K562 (cell line): ENCODE measurements around the gene PTGES3L. TPM values are rescaled to one million over a fixed set of nuclear protein-coding genes. Genes with fewer than 3 reads are reported as not detected.

ENCODE experiments used
- ATAC-seq: fragments of 200-7000 bp; cut with Tn5 transposase; 3 replicates; pipeline ENCODE4 v1.9.1; 2020; ENCODE audit warnings: moderate library complexity
- BruUV-seq: library from RNA; stranded (reverse); fragments of 400-500 nt; replicated peaks from 2 replicates; lab custom pipeline; 2021; lab: Mats Ljungman, UMichigan
- CTCF ChIA-PET: fragments of 300-600 bp; formaldehyde crosslinking; extraction: SDS; loops from one replicate; lab custom pipeline; 2021; ENCODE audit warnings: low intra/inter-chr PET ratio; lab: Yijun Ruan, JAX
- POLR2A ChIA-PET: fragments of 300-600, 350-650 bp; sonication (Branson Sonifier 250); formaldehyde crosslinking; extraction: SDS; loops from one replicate; lab custom pipeline; 2021; ENCODE audit warnings: antibody characterized with exemption, inconsistent platforms; lab: Yijun Ruan, JAX
- DNase-seq, 4 experiments: peaks; one replicate each; pipeline versions ENCODE4 v3.0.0 to v3.0.0-alpha.2; 2011 to 2018; ENCODE audit warnings: low spot score in 3 of 4, mixed read lengths in 3 of 4; ENCODE audit errors: extremely low read depth in 1 of 4
- FAIRE-seq: peaks from 2 replicates; lab custom pipeline; 2011; peaks lifted over from hg19 to GRCh38; lab: Jason Lieb, UNC
- H2AFZ ChIP-seq: 2 replicates; pipeline ENCODE4 v1.6.0; 2011; ENCODE audit warnings: low read depth, low read length, control low read depth, inconsistent platforms
- H3K27ac ChIP-seq: fragments of 200-600 bp; 3 replicates; pipeline ENCODE4 v1.8.0; 2011; ENCODE audit warnings: low read depth, mild to moderate bottlenecking, control low read depth, inconsistent platforms, low read length, moderate library complexity, mixed read lengths; ENCODE audit errors: extremely low read depth
- H3K27me3 ChIP-seq, 2 experiments: fragments of 300-600 bp in 1 of 2; 2 replicates in 1 of 2; 3 replicates in 1 of 2; pipeline versions ENCODE4 v1.6.0 to v1.8.0; 2011; ENCODE audit warnings: inconsistent platforms in 2 of 2, low read length in 2 of 2, mild to moderate bottlenecking in 1 of 2, mixed read lengths in 1 of 2, moderate library complexity in 1 of 2; ENCODE audit not compliant: control insufficient read depth in 2 of 2, insufficient read depth in 2 of 2
- H3K36me3 ChIP-seq: fragments of 300-600 bp; 3 replicates; pipeline ENCODE4 v1.8.0; 2011; ENCODE audit warnings: mild to moderate bottlenecking, low read length, inconsistent platforms; ENCODE audit not compliant: control insufficient read depth, insufficient read depth
- H3K4me1 ChIP-seq, 2 experiments: fragments of 200-600 bp in 1 of 2; replicated peaks in 1 of 2; 2 replicates in 1 of 2; 3 replicates in 1 of 2; pipeline versions ENCODE4 v1.5.1 to v1.8.0; 2011; ENCODE audit warnings: inconsistent platforms in 2 of 2, low read length in 2 of 2, mild to moderate bottlenecking in 1 of 2, mixed read lengths in 1 of 2, moderate library complexity in 1 of 2; ENCODE audit not compliant: control insufficient read depth in 2 of 2, insufficient read depth in 2 of 2
- H3K4me2 ChIP-seq: 2 replicates; pipeline ENCODE4 v1.6.1; 2011; ENCODE audit warnings: low read length, control low read depth, inconsistent platforms, mixed read lengths; ENCODE audit not compliant: insufficient read depth
- H3K4me3 ChIP-seq: fragments of 200-600 bp; sonication (generic), shearing (Covaris generic); 2 replicates; pipeline ENCODE4 v1.5.1; 2016; ENCODE audit warnings: control low read depth, inconsistent platforms
- H3K79me2 ChIP-seq: fragments of 200-600 bp; 3 replicates; pipeline ENCODE4 v1.8.0; 2011; ENCODE audit warnings: low read length, inconsistent platforms; ENCODE audit not compliant: control insufficient read depth, insufficient read depth
- H3K9ac ChIP-seq, 2 experiments: 2 replicates each; pipeline versions ENCODE4 v1.6.0 to v1.6.1; 2011; ENCODE audit warnings: low read depth in 2 of 2, low read length in 2 of 2, control low read depth in 1 of 2, inconsistent platforms in 1 of 2, mild to moderate bottlenecking in 1 of 2, mixed read lengths in 1 of 2; ENCODE audit not compliant: insufficient read depth in 1 of 2
- H3K9me1 ChIP-seq: one replicate; pipeline ENCODE4 v1.6.0; 2011; ENCODE audit warnings: inconsistent platforms, mild to moderate bottlenecking, low read length, moderate library complexity; ENCODE audit not compliant: control insufficient read depth, insufficient read depth
- H3K9me3 ChIP-seq: replicated peaks from 2 replicates; pipeline ENCODE4 v1.5.1; 2011; ENCODE audit warnings: low read depth, low read length, inconsistent platforms; ENCODE audit not compliant: control insufficient read depth, insufficient read depth
- H4K20me1 ChIP-seq: replicated peaks from 2 replicates; pipeline ENCODE4 v1.6.1; 2011; ENCODE audit warnings: low read length, inconsistent platforms, mixed read lengths; ENCODE audit not compliant: control insufficient read depth, insufficient read depth
- CSDE1 ChIP-seq, 2 experiments: fragments of 450-650 bp; IDR thresholded peaks; 2 replicates each; pipeline ENCODE4 v1.6.1; 2016; ENCODE audit warnings: mild to moderate bottlenecking in 1 of 2
- ELF4 ChIP-seq: fragments of 450-650 bp; formaldehyde crosslinking; IDR thresholded peaks from 2 replicates; pipeline ENCODE4 v1.4.0; 2022; ENCODE audit warnings: missing genetic modification characterization
- FOXJ2 ChIP-seq: fragments of 200-800 bp; sonication (Bioruptor generic); IDR thresholded peaks from 2 replicates; pipeline ENCODE4 v1.6.1; 2016; ENCODE audit warnings: missing genetic modification characterization, missing compliant biosample characterization
- FOXK2 ChIP-seq, 2 experiments: fragments of 450-650 bp; IDR thresholded peaks in 1 of 2; conservative IDR thresholded peaks in 1 of 2; 2 replicates each; pipeline ENCODE4 v1.6.1; 2016; ENCODE audit warnings: low read depth in 2 of 2, mild to moderate bottlenecking in 1 of 2
- HCFC1 ChIP-seq: IDR thresholded peaks from 2 replicates; pipeline ENCODE4 v1.6.1; 2012; ENCODE audit warnings: low read depth, low read length, improper control_type of control experiment
- MAX ChIP-seq: sonication (generic); formaldehyde crosslinking; IDR thresholded peaks from 2 replicates; pipeline ENCODE4 v1.9.0; 2022; ENCODE audit warnings: mild to moderate bottlenecking, missing genetic modification reagents
- MAZ ChIP-seq, 2 experiments: fragments of 450-650 bp in 1 of 2; sonication (generic) in 1 of 2; formaldehyde crosslinking; IDR thresholded peaks in 1 of 2; conservative IDR thresholded peaks in 1 of 2; 2 replicates each; pipeline versions ENCODE4 v1.4.0 to v1.5.0; 2020; ENCODE audit warnings: mild to moderate bottlenecking in 1 of 2, missing genetic modification reagents in 1 of 2
- MIER1 ChIP-seq: fragments of 450-650 bp; IDR thresholded peaks from 2 replicates; pipeline ENCODE4 v1.6.1; 2016; ENCODE audit warnings: antibody characterized with exemption, mild to moderate bottlenecking, low read depth
- MTA2 ChIP-seq: fragments of 450-650 bp; IDR thresholded peaks from 2 replicates; pipeline ENCODE4 v1.6.1; 2016; ENCODE audit warnings: low read depth
- NBN ChIP-seq: fragments of 450-650 bp; IDR thresholded peaks from 2 replicates; pipeline ENCODE4 v1.6.1; 2016; ENCODE audit warnings: low read depth, mild to moderate bottlenecking
- NR2F6 ChIP-seq: fragments of 450-650 bp; formaldehyde crosslinking; IDR thresholded peaks from 2 replicates; pipeline ENCODE4 v1.4.0; 2020; ENCODE audit warnings: mild to moderate bottlenecking
- NR4A1 ChIP-seq, 2 experiments: fragments of 250-450 bp in 1 of 2; fragments of 450-650 bp in 1 of 2; sonication (Bioruptor Pico) in 1 of 2; IDR thresholded peaks; 2 replicates each; pipeline versions ENCODE4 v1.4.0 to v1.6.1; 2016 to 2020; ENCODE audit warnings: mild to moderate bottlenecking in 2 of 2, missing compliant biosample characterization in 1 of 2, missing genetic modification characterization in 1 of 2, moderate library complexity in 1 of 2
- POLR2AphosphoS2 ChIP-seq: IDR thresholded peaks from 2 replicates; pipeline ENCODE4 v1.6.1; 2012; ENCODE audit warnings: low read length, improper control_type of control experiment
- RBM39 ChIP-seq: fragments of 200-400 bp; formaldehyde crosslinking; optimal IDR thresholded peaks from 2 replicates; pipeline ENCODE3; 2018; ENCODE audit warnings: low read depth, low read length
- SIN3B ChIP-seq: fragments of 450-650 bp; IDR thresholded peaks from 2 replicates; pipeline ENCODE4 v1.6.1; 2017; ENCODE audit warnings: low read depth, mild to moderate bottlenecking, moderate library complexity
- SMAD4 ChIP-seq: fragments of 250-450 bp; sonication (Bioruptor Pico); conservative IDR thresholded peaks from 2 replicates; pipeline ENCODE4 v1.8.0; 2021; ENCODE audit warnings: inconsistent platforms, mild to moderate bottlenecking, moderate library complexity
- SMARCC2 ChIP-seq: fragments of 450-650 bp; IDR thresholded peaks from 2 replicates; pipeline ENCODE4 v1.6.1; 2017; ENCODE audit warnings: antibody characterized with exemption, moderate library complexity, mild to moderate bottlenecking, low read depth
- SP1 ChIP-seq: sonication (generic); formaldehyde crosslinking; IDR thresholded peaks from 2 replicates; pipeline ENCODE4 v1.8.1; 2022; ENCODE audit warnings: mild to moderate bottlenecking, missing genetic modification reagents
- ZC3H11A ChIP-seq: IDR thresholded peaks from 2 replicates; pipeline ENCODE4 v1.6.1; 2012; ENCODE audit warnings: low read depth, low read length, improper control_type of control experiment
- ZNF239 ChIP-seq: fragments of 250-450 bp; sonication (Bioruptor Pico); IDR thresholded peaks from 2 replicates; pipeline ENCODE4 v1.4.0; 2020; ENCODE audit warnings: mild to moderate bottlenecking
- ZNF354B ChIP-seq: fragments of 250-450 bp; sonication (Bioruptor Pico); IDR thresholded peaks from 2 replicates; pipeline ENCODE4 v1.4.0; 2020
- WGBS: fragments of 100-300 bp; shearing (Covaris generic); methylation state at CpG from one replicate; pipeline ENCODE4 v1.1.6; 2016; ENCODE audit warnings: low coverage, mixed read lengths; ENCODE audit not compliant: insufficient coverage; ENCODE audit errors: missing lambda C conversion rate; 5-methylcytosine and 5-hydroxymethylcytosine counted together
- in situ Hi-C: fragments of 300-500 bp; cut with MboI; formaldehyde crosslinking; loops from 4 replicates; pipeline ENCODE4 v1.15.0; 2018; ENCODE audit warnings: inconsistent platforms, mixed read lengths
- intact Hi-C: fragments of 100-400 bp; cut with micrococcal nuclease; formaldehyde crosslinking; loops from 2 replicates; pipeline ENCODE4 v1.14.2; 2022
- polyA plus RNA-seq, 8 experiments: library from polyadenylated mRNA; depleted of rRNA in 4 of 8; stranded (reverse) in 5 of 8; unstranded in 3 of 8; fragments of >200 nt; fragmentation: Nextera tagmentation in 2 of 8; fragmentation: Illumina TruSeq in 1 of 8; extraction: Ambion mirVana in 2 of 8; extraction: Trizol in 1 of 8; gene quantifications; 2 replicates each; pipeline versions ENCODE4 v1.2.1 to v1.2.3, GENCODE V29; 2011 to 2014; ENCODE audit warnings: inconsistent platforms in 1 of 8, missing spikeins in 1 of 8
- total RNA-seq, 7 experiments: library from RNA; depleted of rRNA in 6 of 7; stranded (reverse); fragments of >200 nt in 6 of 7; fragmentation: Illumina TruSeq in 2 of 7; extraction: Trizol in 2 of 7; gene quantifications; 2 replicates each; pipeline versions ENCODE4 v1.2.1 to v1.2.3, GENCODE V29; 2011 to 2021; ENCODE audit warnings: low replicate concordance in 1 of 7

The PTGES3L gene
- total and polyA plus RNA-seq, 9 of the 15 experiments (the other 6 are each of a cell fraction or from before 2014, with no cell fraction given) = 6.0 to 16.0 (median 9.6) TPM

- in situ Hi-C loops (no loop called here), intact Hi-C loops (loop anchor here (1.0 to 5.0 kb wide), 3 partner anchors 34 to 155 kb away; partner anchors contain the start of gene AARSD1)
- peak; percentile 96 for ATAC-seq
- peak; percentile 90 to 99 (median 92) for DNase-seq
- 1% methylated on average over 41 of the region's 49 CpGs for WGBS
- Histone ChIP-seq H3K27me3 (no peaks in the 10 kb centered on the region), H3K27ac (peak within 1 kb of the TSS; percentile 94), H3K4me1 (peaks cover 14 to 18% of the 10 kb centered on the region in 2 experiments; a peak in 4 of 5 replicates), H3K9ac (peak within 1 kb of the TSS; percentile 92 to 95), H2AFZ (peak within 1 kb of the TSS; percentile 85), H3K79me2 (peaks cover 33% of the 10 kb centered on the region), H3K36me3 (peaks cover 59% of the 10 kb centered on the region), H3K4me2 (peak within 1 kb of the TSS; percentile 99), H3K9me1 (no peaks in the 10 kb centered on the region), H3K9me3 (no peaks in the 10 kb centered on the region), H3K4me3 (peak within 1 kb of the TSS; percentile 93), H4K20me1 (peaks cover 6% of the 10 kb centered on the region)
- CTCF ChIA-PET = interaction anchor here (0.6 to 1.4 kb wide), 5 partner anchors 60 to 485 kb away, joined by 3 to 8 read pairs (median 3); partner anchors contain the start of genes AOC2, DHX8 and PSME3
- peak; percentile 99 for FAIRE-seq
- BruUV-seq = TSS peak; percentile 76
- POLR2A ChIA-PET = interaction anchor here (0.5 to 2.7 kb wide), 41 partner anchors 8 to 563 kb away, joined by 3 to 31 read pairs (median 5); partner anchors contain the start of genes AOC2, BECN1, IFI35 and NBR1
- TF ChIP-seq ZNF239 (CRISPR knock-in tag) = no peak; the same call in 1 of the 2 replicates
- TF ChIP-seq NBN = peak; percentile 97; the same call in 1 of the 2 replicates
- peak; percentile 96 to 98 for TF ChIP-seq FOXK2 (conservative IDR thresholded peaks at IDR 0.05 in 1 of 2, IDR thresholded peaks at IDR 0.05 in 1 of 2; ENCODE audit: low read depth in 2 of 2)
- TF ChIP-seq ZC3H11A = 0 out of 2 replicates have a peak, but pooled peaks have one; percentile 40
- no peak for TF ChIP-seq ZNF354B (CRISPR knock-in tag)
- TF ChIP-seq SMARCC2 = peak; percentile 51; the same call in 1 of the 2 replicates
- TF ChIP-seq MAZ (CRISPR knock-in tag; conservative IDR thresholded peaks at IDR 0.05 in 1 of 2, IDR thresholded peaks at IDR 0.05 in 1 of 2) = peak; percentile 47 to 97; a peak in 3 of 4 replicates
- peak; percentile 84; the same call in 1 of the 2 replicates for TF ChIP-seq POLR2AphosphoS2
- peak; percentile 93 for TF ChIP-seq MAX
- TF ChIP-seq SP1 = peak; percentile 97
- peak; percentile 95 for TF ChIP-seq HCFC1
- peak; percentile 86 for TF ChIP-seq SMAD4 (CRISPR knock-in tag)
- TF ChIP-seq MTA2 = peak; percentile 74
- TF ChIP-seq FOXJ2 (tag) = peak; percentile 41
- no peak for TF ChIP-seq CSDE1 (IDR thresholded peaks at IDR 0.05)
- peak; percentile 41; the same call in 1 of the 2 replicates for TF ChIP-seq SIN3B
- TF ChIP-seq NR2F6 = no peak
- no peak for TF ChIP-seq NR4A1 (CRISPR knock-in tag; IDR thresholded peaks at IDR 0.05)
- TF ChIP-seq NR4A1 (tag; IDR thresholded peaks at IDR 0.05) = peak; percentile 27; the same call in 1 of the 2 replicates
- TF ChIP-seq ELF4 (CRISPR knock-in tag) = 0 out of 2 replicates have a peak, but pooled peaks have one; percentile 34
- TF ChIP-seq RBM39 = peak; percentile 77
- no peak for TF ChIP-seq MIER1
Measured at GRCh38 chr17:42997984-42998938, 18.4 kb upstream of the PTGES3L start, which contains the start of gene RPL27. RPL27 (plus strand) TSS chr17:42998419; CDS start chr17:42998751, 332 bp downstream.
